ENCODE results near the gene MS4A7.
"Not testable (repeated sequence)": the region's sequence is repeated elsewhere in the genome, so short reads cannot be mapped to it uniquely, and the experiment has no call there.

MS4A7 gene

GRCh38 chr11:60357771-60358170 lies 20.6 kb upstream of the MS4A7 start:
- no peak for DNase-seq (ENCODE audit: extremely low read depth, low read depth)
- TF ChIP-seq CTCF (IDR thresholded peaks at IDR 0.05; ENCODE audit: low read depth, low read length, missing control alignments): no peak
- H3K4me3 ChIP-seq (replicated peaks; ENCODE audit: low read depth, low read length): no peak overlapping the region

- DNase-seq (ENCODE audit: extremely low read depth, low read depth): no peak
- TF ChIP-seq CTCF (IDR thresholded peaks at IDR 0.05; ENCODE audit: low read depth, low read length, missing control alignments): no peak
- H3K4me3 ChIP-seq (replicated peaks; ENCODE audit: low read depth, low read length): no peak overlapping the region
Measured at GRCh38 chr11:60360621-60361020, 17.7 kb upstream of the MS4A7 start.

DNA sequence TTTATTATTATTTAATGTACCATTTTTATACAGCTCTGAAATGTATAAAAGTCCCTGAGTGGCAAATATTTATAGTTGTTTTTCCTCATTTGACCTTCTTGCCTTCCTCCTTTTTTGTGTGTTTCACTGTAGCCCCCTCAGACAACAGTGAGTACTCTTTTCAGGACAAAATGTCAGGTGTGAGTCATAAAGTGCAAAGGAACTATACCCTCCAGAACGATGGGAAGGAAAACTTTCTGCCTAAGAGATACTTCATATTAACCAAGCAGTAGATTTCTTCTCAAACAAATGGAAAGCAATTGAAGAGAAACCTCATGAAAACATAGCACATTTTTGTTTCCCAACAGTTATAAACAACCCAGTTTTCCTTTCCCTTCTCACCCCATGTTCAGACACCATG lies 16.1 kb upstream of the MS4A7 start:
- no peak for DNase-seq (ENCODE audit: extremely low read depth, low read depth)
- TF ChIP-seq CTCF (IDR thresholded peaks at IDR 0.05; ENCODE audit: low read depth, low read length, missing control alignments): no peak
- no peak overlapping the region for H3K4me3 ChIP-seq (replicated peaks; ENCODE audit: low read depth, low read length)

DNA sequence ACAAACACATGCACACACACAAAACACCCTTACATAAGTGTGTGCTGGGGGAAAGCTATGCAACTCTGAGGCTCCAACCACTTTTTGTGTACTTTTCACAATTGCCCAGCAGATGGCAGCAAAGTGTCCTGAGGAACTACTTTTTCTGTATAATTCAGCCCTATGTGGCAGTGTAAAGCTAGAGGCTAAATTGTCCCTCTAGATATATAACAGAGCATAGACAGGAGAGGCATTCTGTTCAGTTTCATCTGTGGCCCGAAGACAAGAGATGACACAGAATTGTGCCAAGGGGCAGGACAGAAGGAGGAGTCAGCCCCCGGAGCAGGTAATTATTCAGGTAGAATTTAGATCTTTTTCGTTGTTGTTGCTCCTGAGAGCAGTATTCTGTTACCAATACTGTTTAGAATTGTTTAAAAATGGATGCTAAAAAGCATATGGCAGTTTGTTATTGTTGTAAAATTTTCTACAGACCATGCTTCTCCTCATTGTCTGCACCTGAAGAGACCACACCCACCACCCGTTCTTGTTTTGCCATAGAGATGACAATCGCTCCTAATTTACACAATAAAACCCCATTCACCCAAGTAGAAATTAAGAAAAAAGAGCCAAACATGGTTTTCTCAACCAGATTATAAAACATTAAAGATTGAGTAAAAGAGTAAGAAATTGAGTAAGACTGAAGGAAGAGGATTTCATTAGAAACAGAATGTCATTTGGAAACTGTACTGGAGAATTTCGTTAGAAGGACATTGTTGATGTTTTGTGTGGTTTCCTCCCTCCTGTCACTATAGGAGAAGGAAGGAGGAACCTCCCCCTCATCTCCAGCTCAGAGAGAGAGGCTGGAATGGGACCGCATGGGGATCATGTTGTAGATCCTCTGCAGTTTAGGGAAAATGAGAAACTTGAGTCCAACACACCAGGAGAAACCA lies 14.5 kb upstream of the MS4A7 start:
- peak; percentile 14 for DNase-seq (ENCODE audit: extremely low read depth, low read depth)
- peak; percentile 62 for TF ChIP-seq CTCF (IDR thresholded peaks at IDR 0.05; ENCODE audit: low read depth, low read length, missing control alignments)
- H3K4me3 ChIP-seq (replicated peaks; ENCODE audit: low read depth, low read length): no peak overlapping the region

DNA sequence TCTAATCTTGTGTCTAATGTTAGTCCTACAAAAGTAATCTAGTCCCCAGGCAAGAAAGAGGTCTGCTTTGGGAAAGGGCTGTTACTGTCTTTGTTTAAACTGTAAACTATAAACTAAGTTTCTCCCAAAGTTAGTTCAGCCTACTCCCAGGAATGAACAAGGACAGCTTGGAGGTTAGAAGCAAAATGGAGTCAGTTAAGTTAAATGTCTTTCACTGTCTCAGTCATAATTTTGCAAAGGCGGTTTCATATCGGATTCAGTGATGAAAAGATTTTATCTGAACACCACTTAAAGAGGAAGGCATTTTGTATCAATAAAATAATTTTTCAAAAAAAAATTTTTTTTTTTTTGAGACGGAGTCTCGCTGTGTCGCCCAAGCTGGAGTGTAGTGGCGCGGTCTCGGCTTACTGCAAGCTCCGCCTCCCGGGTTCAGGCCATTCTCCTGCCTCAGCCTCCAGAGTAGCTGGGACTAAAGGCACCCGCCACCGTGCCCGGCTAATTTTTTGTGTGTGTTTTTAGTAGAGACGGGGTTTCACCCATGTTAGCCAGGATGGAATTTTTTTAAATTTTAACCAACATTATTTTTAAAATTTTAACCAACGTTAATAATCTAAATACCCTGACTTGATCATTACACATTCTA lies 11.9 kb upstream of the MS4A7 start:
- H3K4me3 ChIP-seq (replicated peaks; ENCODE audit: low read depth, low read length): not testable (repeated sequence)

DNA sequence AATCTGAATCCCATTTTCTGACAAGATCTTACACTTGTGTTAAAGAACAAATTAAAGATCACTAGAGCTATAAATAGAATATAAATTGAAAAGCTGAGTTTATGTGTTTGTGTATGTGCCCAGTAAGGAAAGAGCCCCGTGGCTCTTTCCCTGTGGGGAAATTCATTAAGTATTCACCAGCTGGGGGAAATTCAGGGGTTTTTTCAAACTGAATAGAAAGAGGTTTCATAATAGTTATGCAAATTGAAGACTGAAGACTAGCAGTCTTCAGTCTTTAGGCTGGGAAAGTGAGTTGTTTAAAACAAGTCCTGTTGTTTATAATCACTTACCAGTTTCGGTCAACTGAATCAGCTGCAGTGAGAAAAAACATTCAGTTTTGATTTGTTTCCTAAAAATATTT lies 11.3 kb upstream of the MS4A7 start:
- no peak for TF ChIP-seq CTCF (IDR thresholded peaks at IDR 0.05; ENCODE audit: low read depth, low read length, missing control alignments)
- no peak for DNase-seq (ENCODE audit: extremely low read depth, low read depth)
- no peak overlapping the region for H3K4me3 ChIP-seq (replicated peaks; ENCODE audit: low read depth, low read length)

More for the DNA sequence above, 11.9 kb upstream of the MS4A7 start:
- not testable (repeated sequence) for DNase-seq (ENCODE audit: extremely low read depth, low read depth)

DNA sequence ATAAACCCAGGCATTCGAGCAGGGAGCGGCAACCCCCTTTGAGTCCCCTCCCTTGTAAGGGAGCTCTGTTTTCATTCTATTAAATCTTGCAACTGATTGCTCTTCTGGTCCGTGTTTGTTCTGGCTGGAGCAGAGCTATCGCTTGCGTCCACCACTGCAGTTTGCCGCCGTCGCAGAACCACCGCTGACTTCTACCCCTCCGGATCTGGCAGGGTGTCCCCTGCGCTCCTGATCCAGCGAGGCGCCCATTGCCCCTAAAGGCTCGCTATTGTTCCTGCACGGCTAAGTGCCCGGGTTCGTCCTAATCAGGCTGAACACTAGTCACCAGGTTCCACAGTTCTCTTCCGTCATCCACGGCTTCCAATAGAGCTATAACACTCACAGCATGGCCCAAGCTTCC lies 10.4 kb upstream of the MS4A7 start:
- no peak for TF ChIP-seq CTCF (IDR thresholded peaks at IDR 0.05; ENCODE audit: low read depth, low read length, missing control alignments)
- H3K4me3 ChIP-seq (replicated peaks; ENCODE audit: low read depth, low read length): no peak overlapping the region

More for the DNA sequence above, 10.4 kb upstream of the MS4A7 start:
- DNase-seq (ENCODE audit: extremely low read depth, low read depth): no peak

All from HFF-Myc (cell line).